Frontal cortex (tissue), 4 donors: ENCODE data around the gene GPS2. TPM values are rescaled to one million over a fixed set of nuclear protein-coding genes. Genes with fewer than 3 reads are reported as not detected.
A peak's percentile ranks its signal among the peaks of the same experiment; 100 is the strongest.

Experiments
- DNase-seq, 2 donors: peaks; one replicate each; pipeline ENCODE4 v3.0.0; 2012; ENCODE audit warnings: low spot score in 2 of 2
- FAIRE-seq: peaks from 2 replicates; lab custom pipeline; 2012; peaks lifted over from hg19 to GRCh38; lab: Jason Lieb, UNC
- total RNA-seq: library from RNA; depleted of rRNA; stranded (reverse); fragments of >200 nt; gene quantifications from one replicate; pipeline ENCODE4 v1.2.3, GENCODE V29; 2014
- donor health status: control.
- donor health status: control.
- donor health status: control.

Gene GPS2
- total RNA-seq, 1 donor from 2014 or later: 35.5 TPM

DNA sequence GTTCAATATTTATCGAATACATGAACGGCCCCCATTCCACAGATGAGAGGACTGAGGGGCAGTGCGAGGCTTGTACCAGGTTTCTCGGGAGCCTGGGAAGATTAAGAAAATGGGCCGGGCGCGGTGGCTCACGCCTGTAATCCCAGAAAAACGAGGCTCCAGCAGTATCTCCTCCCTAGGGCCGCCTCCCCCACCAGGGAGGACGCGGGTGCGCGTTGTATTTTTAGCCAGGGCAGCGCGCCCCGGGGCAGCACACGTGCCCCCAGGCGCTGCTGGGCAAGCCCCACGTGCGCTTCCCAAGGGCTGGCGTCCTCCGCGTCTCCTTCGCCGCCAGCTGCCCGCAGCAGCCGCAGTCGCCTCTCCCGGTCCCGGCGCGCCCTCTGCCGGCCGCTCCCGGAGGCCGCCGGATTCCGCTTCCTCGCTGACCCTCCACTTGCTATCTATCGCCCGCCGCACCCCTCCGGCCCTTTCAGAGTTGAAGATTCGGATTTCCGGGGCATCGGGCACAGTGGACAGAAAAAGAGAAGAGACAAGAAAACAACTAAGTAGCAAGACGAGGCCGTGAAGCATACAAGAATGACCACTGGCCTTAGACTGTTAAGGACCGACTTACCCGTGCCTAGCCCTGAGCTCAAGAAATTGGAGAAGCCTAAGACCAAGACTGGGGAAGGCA lies 18.8 kb downstream of the GPS2 start:
- no peak for FAIRE-seq
- DNase-seq: peak; percentile 89 to 94

DNA sequence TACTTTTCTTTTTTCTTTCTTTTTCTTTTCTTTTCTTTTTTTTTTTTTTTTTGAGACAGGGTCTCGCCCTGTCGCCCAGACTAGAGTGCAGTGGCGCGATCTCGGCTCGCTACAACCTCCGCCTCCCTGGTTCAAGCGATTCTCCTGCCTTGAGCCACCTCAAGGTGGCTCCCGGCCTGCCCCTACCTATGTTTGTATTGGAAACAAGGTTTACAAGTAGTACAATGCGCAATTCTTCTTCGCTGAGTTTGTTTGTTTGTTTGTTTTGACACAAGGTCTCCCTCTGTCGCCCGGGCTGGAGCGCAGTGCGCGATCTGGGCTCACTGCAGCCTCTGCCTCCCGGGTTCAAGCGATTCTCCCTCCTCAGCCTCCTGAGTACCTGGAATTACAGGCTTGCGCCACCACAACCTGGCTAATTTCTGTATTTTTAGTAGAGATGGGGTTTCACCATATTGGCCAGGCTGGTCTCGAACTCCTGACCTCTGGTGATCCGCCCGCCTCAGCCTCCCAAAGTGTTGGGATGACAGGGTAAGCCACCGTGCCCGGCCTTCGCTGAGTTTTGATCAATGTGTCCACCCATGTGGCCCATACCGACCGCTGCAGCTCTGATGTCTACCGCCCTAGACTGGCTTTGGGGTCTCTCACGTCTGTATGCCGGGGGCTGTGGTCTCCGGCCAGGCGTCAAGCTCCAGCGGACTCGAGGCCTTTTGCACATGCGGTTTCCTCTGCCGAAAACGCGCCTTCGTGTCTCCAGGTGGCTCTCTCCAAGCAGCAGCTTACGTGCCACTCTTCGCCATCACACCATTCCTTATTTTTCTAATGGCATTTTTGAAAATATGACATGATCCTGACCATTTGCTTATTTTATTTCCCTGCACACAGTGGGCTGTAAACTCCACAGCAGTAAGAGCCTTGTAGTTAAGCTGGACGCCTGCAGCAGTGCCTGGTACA lies 19.7 kb downstream of the GPS2 start:
- FAIRE-seq (no peak), DNase-seq (no peak)

GRCh38 chr17:7294614-7295153 lies 20.5 kb downstream of the GPS2 start, which contains the start of gene YBX2:
YBX2 (minus strand) TSS chr17:7294639; CDS start chr17:7294500, 139 bp downstream.
- DNase-seq: peak; percentile 77 to 86
- no peak for FAIRE-seq

GRCh38 chr17:7293816-7294613 lies 21.1 kb downstream of the GPS2 start:
- no peak for DNase-seq
- FAIRE-seq: no peak

- no peak for FAIRE-seq
- DNase-seq: peak in 1 of 2 donors; percentile 40
Measured at GRCh38 chr17:7293159-7293558, 22.0 kb downstream of the GPS2 start.

- FAIRE-seq (no peak), DNase-seq (peak in 1 of 2 donors; percentile 46)
Measured at GRCh38 chr17:7292729-7293128, 22.4 kb downstream of the GPS2 start.

DNA sequence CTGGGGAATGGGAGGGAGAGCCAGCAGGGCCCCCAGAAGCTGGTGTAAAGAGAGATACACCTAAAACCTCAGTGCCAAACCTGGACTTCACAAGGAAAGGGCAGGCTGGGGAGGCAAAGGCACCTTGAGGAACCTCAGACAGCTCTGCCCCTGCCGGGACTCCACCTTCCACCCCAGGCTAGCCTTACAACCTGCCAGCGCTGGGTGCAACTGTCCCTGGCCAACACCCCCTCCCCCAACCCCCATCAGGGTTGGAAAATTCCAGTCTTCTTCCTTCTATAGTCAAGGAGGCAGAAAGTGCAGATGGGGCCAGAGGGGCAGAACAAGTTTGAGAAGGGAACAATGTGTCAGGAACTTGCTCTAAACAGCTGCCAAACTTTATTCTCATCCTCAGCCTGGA lies 23.0 kb downstream of the GPS2 start:
- DNase-seq: peak in 1 of 2 donors; percentile 21
- FAIRE-seq: no peak

- no peak for FAIRE-seq
- peak in 1 of 2 donors; percentile 17 for DNase-seq
Measured at GRCh38 chr17:7290685-7291084, 24.5 kb downstream of the GPS2 start.

GRCh38 chr17:7290166-7290565 lies 25.0 kb downstream of the GPS2 start:
- no peak for FAIRE-seq
- DNase-seq: no peak

GRCh38 chr17:7289256-7290032 lies 25.7 kb downstream of the GPS2 start:
- DNase-seq (peak in 1 of 2 donors; percentile 20), FAIRE-seq (no peak)

DNA sequence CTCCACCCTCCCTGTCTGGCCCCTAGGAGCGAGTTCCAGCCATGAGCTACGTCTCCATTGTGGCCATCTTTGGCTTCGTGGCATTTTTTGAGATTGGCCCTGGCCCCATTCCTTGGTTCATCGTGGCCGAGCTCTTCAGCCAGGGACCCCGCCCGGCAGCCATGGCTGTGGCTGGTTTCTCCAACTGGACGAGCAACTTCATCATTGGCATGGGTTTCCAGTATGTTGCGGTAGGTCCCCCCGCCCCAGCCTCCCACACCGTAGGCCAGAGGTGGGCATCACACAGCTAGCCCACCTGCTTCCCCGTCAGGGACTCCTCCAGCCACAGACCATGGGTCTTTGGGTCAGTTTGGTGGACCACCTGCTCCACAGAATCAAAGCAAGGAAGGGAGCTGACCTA lies 29.5 kb downstream of the GPS2 start:
- DNase-seq: no peak
- no peak for FAIRE-seq

- FAIRE-seq (no peak), DNase-seq (no peak)
Measured at GRCh38 chr17:7284911-7285310, 30.2 kb downstream of the GPS2 start.

DNA sequence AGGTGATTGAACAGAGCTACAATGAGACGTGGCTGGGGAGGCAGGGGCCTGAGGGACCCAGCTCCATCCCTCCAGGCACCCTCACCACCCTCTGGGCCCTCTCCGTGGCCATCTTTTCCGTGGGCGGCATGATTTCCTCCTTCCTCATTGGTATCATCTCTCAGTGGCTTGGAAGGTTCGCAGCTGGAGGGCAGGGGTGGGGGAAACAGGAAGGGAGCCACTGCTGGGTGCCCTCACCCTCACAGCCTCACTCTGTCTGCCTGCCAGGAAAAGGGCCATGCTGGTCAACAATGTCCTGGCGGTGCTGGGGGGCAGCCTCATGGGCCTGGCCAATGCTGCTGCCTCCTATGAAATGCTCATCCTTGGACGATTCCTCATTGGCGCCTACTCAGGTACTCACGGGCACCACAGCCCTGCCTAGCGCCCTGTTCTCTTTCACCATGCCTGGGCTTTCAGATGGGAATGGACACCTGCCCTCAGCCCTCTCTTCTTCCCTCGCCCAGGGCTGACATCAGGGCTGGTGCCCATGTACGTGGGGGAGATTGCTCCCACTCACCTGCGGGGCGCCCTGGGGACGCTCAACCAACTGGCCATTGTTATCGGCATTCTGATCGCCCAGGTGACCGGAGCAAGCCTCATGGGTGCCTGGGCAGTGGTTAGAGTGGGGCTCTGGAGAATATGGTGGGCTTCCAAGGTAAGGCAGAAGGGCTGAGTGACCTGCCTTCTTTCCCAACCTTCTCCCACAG lies 31.5 kb downstream of the GPS2 start:
- FAIRE-seq (no peak), DNase-seq (no peak)

DNA sequence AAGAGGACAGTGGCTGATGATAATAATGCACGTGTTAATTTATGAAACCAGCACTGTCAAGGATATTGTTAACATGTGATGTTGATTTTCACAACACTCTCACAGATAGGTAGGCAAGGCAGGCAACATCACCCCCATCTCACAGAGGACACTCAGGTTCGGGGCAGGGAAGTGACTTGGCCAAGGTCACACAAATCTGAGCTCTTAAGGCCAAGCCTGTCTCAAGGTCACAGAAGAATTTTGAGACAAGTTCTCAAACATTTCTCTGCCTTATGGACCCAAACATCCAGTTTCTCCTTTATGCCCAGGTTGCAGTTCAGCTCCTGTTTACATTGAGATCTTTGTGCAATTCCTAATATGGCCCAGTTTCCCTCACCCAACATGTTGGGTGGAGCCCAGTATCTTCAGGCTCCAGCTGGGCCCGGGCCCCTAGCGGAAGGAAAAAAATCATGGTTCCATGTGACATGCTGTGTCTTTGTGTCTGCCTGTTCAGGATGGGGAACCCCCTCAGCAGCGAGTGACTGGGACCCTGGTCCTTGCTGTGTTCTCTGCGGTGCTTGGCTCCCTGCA lies 32.3 kb downstream of the GPS2 start:
- FAIRE-seq (no peak), DNase-seq (peak in 1 of 2 donors; percentile 17)

DNA sequence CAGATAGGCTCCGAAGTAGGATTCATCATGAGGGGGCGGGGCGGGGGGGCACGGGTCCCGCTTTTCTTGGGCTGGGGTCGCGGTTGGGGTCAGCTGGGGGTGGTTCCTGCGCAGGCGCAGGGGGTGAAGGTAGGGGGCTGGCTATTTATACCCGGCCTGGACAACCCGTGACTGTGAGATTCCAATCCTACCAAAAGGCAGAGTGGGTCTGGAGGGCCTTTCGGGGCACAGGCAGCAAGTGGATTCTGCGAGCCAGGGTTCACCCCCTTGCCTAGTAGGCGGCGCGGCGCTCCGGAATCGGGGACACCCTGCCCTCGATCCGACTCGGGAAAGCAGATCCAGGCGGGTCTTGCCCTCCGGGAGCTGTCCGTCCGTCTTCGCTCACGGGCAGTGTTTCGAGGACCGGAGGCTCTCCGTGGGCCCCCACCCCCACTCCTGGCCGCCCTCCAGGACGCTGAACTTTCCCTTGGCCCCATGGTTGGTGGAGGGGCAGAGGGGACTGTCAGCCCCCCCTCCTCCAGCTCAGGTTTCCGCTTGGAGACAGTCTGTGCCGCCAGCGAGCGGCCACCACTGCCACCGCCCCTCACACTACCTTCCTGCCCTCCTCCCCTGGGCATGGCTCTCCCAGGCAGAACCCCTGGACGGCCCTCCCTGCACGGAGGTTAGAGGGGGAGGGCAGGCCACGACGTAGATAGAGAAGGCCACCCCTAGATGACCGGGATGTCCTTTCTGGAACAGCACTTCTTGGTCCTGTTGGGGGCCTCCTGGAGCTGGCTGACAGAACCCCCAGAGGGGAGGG lies 33.0 kb downstream of the GPS2 start:
- FAIRE-seq: no peak
- peak in 1 of 2 donors; percentile 35 for DNase-seq

GRCh38 chr17:7281074-7281952 lies 33.8 kb downstream of the GPS2 start, which contains the start of gene SLC2A4:
SLC2A4 (plus strand) TSS chr17:7281718; CDS start chr17:7281935, 217 bp downstream.
- DNase-seq (peak; percentile 85 to 98), FAIRE-seq (no peak)
